GM12891 (cell line): ENCODE results near the gene LHX6.

ENCODE experiments used
- DNase-seq: peaks from one replicate; pipeline ENCODE4 v3.0.0; 2011; ENCODE audit warnings: low spot score; ENCODE audit not compliant: insufficient read length
- FAIRE-seq: peaks from 2 replicates; lab custom pipeline; 2011; peaks lifted over from hg19 to GRCh38; lab: Jason Lieb, UNC
- PAX5 ChIP-seq: IDR thresholded peaks from 2 replicates; pipeline ENCODE4 v1.6.1; 2011; ENCODE audit warnings: low read length, moderate library complexity, mild to moderate bottlenecking; ENCODE audit not compliant: insufficient read depth, severe bottlenecking
- POLR2A ChIP-seq: IDR thresholded peaks from 2 replicates; pipeline ENCODE4 v1.6.1; 2011; ENCODE audit warnings: low read depth, low read length, control low read depth
- POLR2AphosphoS5 ChIP-seq: IDR thresholded peaks from 2 replicates; pipeline ENCODE4 v1.6.1; 2011; ENCODE audit warnings: low read depth, low read length, control low read depth
- POU2F2 ChIP-seq: IDR thresholded peaks from 2 replicates; pipeline ENCODE4 v1.6.1; 2011; ENCODE audit warnings: low read depth, mild to moderate bottlenecking, control low read depth, low read length, moderate library complexity
- SPI1 ChIP-seq: IDR thresholded peaks from 2 replicates; pipeline ENCODE4 v1.6.1; 2011; ENCODE audit warnings: low read depth, low read length, control low read depth
- TAF1 ChIP-seq: IDR thresholded peaks from 2 replicates; pipeline ENCODE4 v1.6.1; 2011; ENCODE audit warnings: low read depth, low read length, control low read depth

LHX6 gene

DNA sequence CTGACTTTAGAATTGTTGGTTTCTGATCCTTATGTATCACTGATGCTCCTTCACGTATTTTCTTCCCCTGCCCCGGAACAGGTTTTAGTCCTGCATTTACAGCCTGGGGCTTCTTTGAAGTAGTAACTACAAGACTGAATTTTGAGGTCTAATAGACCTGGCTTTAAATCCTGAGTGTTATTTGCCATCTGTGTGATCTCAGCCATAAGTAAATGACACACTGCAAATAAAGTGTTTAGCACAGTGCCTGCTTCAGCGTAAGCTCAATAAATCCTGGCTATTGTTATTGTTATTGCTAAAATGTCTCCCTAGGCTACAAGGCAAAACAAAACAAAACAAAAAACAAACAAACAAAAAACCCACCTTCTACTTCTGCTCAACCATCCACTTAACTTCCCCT, 15.6 kb upstream of the LHX6 start:
- peak; percentile 61 for FAIRE-seq
- TF ChIP-seq POU2F2 (no peak), PAX5 (no peak), POLR2A (no peak), POLR2AphosphoS5 (no peak)
- DNase-seq: no peak

DNA sequence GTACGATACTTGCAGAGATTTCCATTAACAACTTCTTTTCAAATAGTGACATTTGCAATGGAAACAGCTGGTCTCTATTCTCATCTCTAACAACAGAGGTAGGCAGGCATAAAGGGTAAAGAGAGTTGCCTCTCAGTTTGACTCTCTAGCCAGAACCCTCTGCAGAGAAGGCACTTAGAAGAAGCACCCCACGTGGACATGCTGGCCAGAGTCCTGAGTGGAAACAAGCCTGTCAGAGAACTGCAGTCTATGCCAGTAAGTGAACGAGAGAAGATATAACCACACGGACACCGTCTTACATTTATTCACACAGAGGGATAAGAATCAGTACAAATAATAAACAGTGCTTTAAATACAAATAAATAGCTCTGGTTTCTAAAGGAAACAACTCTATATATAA, 11.0 kb upstream of the LHX6 start:
- FAIRE-seq: no peak
- no peak for DNase-seq
- TF ChIP-seq PAX5: no peak
- no peak for TF ChIP-seq TAF1
- no peak for TF ChIP-seq SPI1
- TF ChIP-seq POLR2AphosphoS5: no peak
- TF ChIP-seq POU2F2: no peak
- TF ChIP-seq POLR2A: no peak

DNA sequence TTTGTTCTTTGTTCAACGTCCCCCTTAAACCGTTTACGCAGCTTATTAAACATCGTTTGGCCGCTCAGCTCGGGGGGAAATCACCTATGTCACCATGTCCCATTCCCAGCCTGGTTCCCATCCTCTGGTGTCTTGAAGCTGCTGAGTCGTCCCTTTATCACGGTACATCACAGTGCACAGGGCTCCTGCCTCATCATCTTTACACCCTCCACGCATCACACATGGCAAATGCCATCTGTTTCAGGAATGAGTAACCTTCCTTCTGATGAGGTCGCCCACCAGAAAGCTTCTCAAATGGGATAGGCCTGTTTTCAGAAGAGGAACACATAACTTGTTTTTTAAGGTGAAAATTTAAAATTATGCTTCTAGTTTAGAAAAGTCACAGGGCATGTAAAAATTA, 7.9 kb upstream of the LHX6 start:
- no peak for FAIRE-seq
- no peak for DNase-seq
- TF ChIP-seq TAF1 (no peak), SPI1 (no peak), POLR2A (no peak), POLR2AphosphoS5 (no peak), PAX5 (no peak), POU2F2 (no peak)

DNA sequence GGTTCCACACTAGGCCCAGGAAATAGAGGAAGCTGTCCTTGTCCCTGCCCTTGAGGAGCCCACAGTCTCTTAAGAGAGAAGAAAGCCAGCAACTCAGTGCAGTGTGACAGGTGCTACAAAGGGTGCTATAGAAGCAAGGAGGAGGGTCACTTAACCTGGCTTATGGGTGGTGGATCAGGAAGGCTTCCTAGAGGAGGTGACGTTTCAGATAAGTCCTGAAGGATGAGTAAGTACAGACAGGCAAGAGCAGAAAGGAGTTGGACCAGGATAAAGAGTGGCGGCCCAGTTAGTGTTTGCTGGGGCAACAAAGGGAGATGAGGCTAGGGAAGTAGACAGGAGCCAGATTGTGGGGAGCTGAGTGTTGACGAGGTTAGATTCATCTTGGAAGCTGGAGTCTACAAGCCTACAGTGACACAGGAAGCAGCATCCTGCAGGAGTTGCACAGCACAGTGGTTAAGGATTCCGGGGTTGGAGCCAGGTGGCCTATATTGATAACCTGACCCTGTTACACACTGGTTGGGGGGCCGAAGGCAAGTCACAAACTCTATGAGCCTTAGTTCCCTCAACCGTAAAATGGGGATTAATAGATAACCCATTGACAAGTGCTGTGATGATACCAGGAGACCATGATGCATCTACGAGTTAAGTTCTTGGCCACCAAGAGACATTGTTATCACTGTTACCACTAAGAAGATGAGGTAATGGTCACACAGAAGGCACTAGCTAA, 5.4 kb upstream of the LHX6 start:
- TF ChIP-seq POLR2A: no peak
- no peak for TF ChIP-seq TAF1
- no peak for TF ChIP-seq PAX5
- TF ChIP-seq SPI1: no peak
- no peak for TF ChIP-seq POU2F2
- DNase-seq (no peak), FAIRE-seq (no peak)

DNA sequence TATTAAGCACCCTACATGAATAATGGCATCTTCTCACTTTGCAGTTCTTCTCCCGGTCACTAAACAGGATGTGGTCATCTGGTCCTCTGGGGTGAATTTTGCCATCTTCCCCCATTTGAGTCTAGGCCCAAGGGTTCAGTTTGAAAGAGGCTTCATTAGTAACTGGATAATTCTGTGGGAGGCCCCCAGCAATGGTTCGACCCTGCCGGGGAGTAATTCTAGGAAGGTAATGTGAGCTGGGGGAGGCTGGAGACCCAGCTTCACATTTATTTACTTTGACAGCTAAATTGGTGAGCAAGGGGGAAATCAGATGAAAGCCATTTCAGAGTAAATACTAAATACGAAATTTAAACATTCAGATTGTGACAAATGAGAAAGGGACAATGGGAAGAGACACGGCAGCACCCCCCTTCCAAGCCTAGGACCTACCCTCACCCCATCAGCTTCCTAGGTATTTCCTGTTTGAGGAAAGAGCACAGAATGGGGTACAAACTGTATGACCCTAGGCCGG, 4.1 kb upstream of the LHX6 start:
- no peak for TF ChIP-seq POU2F2
- no peak for TF ChIP-seq SPI1
- TF ChIP-seq PAX5: no peak
- TF ChIP-seq POLR2A: no peak
- TF ChIP-seq TAF1: no peak
- TF ChIP-seq POLR2AphosphoS5: no peak
- FAIRE-seq: no peak
- no peak for DNase-seq

DNA sequence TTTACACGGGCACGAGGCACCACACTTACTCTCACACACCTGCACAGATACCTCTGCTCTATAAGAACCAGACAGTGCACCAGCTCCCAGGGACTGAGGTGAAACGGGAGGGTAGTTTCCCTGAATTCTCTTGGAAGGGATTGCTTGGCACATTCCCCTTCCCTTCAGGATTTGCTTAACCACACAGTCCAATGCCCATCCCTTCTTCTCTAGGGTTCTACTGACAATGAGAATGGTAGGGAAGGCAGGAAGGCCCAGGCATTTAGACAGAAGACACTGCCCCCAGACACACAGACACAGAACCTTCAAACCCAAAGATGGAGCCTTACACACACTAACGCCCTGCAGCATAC, 704 bp upstream of the LHX6 start:
- TF ChIP-seq TAF1: no peak
- TF ChIP-seq POU2F2: no peak
- no peak for TF ChIP-seq PAX5
- no peak for TF ChIP-seq POLR2A
- no peak for TF ChIP-seq SPI1
- no peak for TF ChIP-seq POLR2AphosphoS5
- DNase-seq: no peak
- no peak for FAIRE-seq

DNA sequence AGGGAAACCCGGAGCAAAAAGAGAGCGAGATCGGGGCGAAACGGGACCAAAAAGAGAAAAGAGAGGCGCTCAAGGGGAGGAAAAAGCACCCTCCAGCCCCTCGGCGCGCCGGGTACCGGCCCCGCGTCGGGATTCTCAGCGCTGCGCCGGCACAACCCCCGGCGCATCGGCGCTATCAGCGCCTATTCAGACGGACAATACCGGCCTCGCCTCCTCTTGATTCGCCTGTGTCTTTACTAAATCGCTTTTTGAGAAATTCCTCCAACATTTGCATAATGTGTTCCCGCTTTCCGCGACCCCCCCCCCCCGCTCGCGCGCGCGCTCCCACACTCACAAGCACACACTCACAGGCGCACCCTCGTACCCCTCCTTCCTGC, 578 bp downstream of the LHX6 start:
- FAIRE-seq (no peak), DNase-seq (no peak)
- TF ChIP-seq SPI1: no peak
- no peak for TF ChIP-seq PAX5

DNA sequence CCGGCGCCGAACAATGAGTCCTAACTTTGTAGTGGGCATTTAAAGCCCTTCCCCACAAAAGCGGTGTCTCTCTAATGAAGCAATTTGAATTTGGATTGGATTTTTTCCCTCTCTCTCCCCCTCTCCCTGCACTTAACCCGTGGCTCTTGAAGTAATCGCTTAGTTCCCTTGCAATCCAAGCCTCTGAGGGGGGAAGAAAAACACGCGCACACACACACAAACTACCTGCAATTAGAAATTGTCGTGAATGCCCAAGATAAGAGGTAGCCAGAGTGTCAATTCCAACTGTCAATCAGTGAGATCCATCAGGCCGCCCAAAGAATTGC, 1.2 kb downstream of the LHX6 start:
- no peak for TF ChIP-seq SPI1
- TF ChIP-seq POLR2A: no peak
- TF ChIP-seq POLR2AphosphoS5: no peak
- no peak for TF ChIP-seq PAX5
- TF ChIP-seq POU2F2: no peak
- TF ChIP-seq TAF1: no peak
- no peak for DNase-seq
- no peak for FAIRE-seq

DNA sequence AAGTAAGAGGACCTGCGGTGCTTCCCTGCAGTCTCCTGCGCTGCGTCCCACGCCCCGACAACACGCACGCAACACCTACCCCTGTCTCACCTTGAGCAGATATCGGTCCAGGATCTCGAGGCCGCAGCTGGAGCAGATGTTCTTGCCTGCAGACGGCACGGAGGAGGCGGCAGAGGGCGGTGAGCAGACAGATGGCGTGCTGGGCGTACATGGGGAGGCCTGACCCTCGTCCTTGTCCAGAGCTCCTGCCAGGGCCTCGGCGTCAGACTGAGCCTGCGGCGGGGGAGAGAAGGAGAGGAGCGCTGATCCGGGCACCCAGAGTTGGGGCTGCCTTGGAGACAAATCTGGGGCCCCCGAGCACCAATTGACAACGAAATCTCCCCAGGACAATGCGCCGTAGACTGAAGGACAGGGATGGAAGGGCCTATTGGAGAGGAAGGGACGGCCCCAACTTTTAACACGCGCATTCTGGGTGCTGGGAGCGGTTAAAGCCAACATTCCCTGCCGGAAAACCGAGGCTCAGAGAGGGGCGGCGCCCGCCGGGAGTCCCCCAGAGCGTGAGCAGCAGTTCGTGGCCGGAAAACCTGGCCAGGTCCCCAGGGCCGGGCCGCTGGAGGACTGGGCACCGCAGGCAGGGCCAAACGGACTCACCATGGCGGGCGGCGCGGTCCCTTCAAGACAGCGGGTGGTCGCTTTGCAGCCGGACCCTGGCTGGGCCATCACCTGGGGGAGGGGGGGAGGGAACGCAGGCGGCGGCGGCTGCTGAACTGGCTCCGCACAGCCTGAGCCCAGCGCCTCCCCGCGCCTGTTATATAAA, 1.8 kb downstream of the LHX6 start:
- TF ChIP-seq POU2F2 (no peak), TAF1 (no peak), POLR2A (no peak), PAX5 (no peak), POLR2AphosphoS5 (no peak), SPI1 (no peak)
- no peak for FAIRE-seq
- no peak for DNase-seq

DNA sequence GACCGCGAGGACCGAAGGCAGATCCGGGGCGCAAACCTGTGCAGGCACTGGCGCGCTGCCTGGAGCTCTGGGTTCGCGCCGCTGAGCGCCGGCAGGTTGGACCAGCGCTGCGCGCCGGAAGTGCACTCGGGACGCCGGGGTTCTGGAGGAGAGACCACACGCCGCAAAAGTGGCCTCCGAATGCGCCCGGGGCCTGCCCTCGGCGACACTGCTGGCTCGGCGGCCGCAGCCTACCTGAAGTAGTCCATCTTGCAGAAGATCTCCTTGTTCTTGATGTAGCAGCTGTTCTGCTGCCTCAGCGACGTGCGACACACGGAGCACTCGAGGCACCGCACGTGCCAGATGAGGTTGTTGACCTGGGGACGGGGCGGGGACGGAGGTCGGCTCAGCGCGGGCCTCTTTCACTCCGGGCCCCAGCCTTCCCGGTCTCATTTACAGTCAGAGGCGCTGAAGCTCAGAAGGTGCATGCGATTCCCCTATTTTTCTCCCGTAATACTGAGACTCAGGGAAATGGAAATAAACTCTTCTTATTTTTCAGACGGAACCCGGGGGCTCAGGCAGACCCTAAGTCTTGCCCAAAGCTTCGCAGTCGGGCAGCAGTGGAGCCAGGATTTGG, 2.5 kb downstream of the LHX6 start:
- no peak for TF ChIP-seq SPI1
- TF ChIP-seq POLR2AphosphoS5: no peak
- TF ChIP-seq POLR2A: no peak
- TF ChIP-seq TAF1: no peak
- TF ChIP-seq PAX5: no peak
- no peak for TF ChIP-seq POU2F2
- no peak for FAIRE-seq
- no peak for DNase-seq
